ENCODE data around the gene TMOD1. TPM values are rescaled to one million over a fixed set of nuclear protein-coding genes. Genes with fewer than 3 reads are reported as not detected.

TMOD1 gene
- total and polyA plus RNA-seq, 2 of the 8 experiments (the other 6 are each of a cell fraction or from before 2014, with no cell fraction given): 0.17 to 0.88 TPM

GRCh38 chr9:97500765-97501176 is 695 bp upstream of the TMOD1 start:
- H3K9ac ChIP-seq (replicated peaks in 1 of 4; ENCODE audit: extremely low read depth in 1 of 4, low read depth in 3 of 4, low read length in 3 of 4): no peak overlapping the region
- ChIA-PET CTCF (ENCODE audit: partially characterized antibody) (interaction anchor here (0.6 to 6.0 kb wide), 16 partner anchors 8 to 114 kb away, joined by 3 to 53 read pairs (median 6); no protein-coding TSS in a partner anchor), POLR2A (ENCODE audit: partially characterized antibody) (interaction anchor here (0.6 to 2.0 kb wide), 4 partner anchors 27 to 101 kb away, joined by 3 to 6 read pairs (median 4); no protein-coding TSS in a partner anchor)
- peak overlapping the region; percentile 50 to 69 (median 58); a peak in 6 of 8 replicates for H3K4me3 ChIP-seq (ENCODE audit: extremely low read depth in 1 of 4, insufficient read depth in 2 of 4, low read depth in 3 of 4, low read length in 4 of 4)
- H3K18ac ChIP-seq (ENCODE audit: extremely low read depth, low read length): no peak overlapping the region
- no peak for FAIRE-seq
- H3K4me1 ChIP-seq (replicated peaks in 1 of 4; ENCODE audit: control insufficient read depth in 3 of 4, insufficient read depth in 4 of 4, low read length in 3 of 4): peaks cover 0 to 6% (median 5%) of the 10 kb centered on the region in 4 experiments; a peak in 5 of 7 replicates
- no peak overlapping the region for H4K8ac ChIP-seq (ENCODE audit: extremely low read depth, insufficient read depth, low read length)
- no peak for DNase-seq (ENCODE audit: low read depth in 1 of 2, low spot score in 2 of 2)
- no peak overlapping the region for H4K5ac ChIP-seq (ENCODE audit: insufficient read length, low read depth, low read length)
- H2AK5ac ChIP-seq (ENCODE audit: low read depth, low read length): no peak overlapping the region
- 11% methylated on average over 6 of the region's 6 CpGs; no CpG with 5 or more reads in 1 of the 2 experiments for WGBS, 2 experiments (ENCODE audit: extremely low coverage in 1 of 2, insufficient coverage in 1 of 2, insufficient read length in 1 of 2, insufficient replicate concordance in 2 of 2, low coverage in 1 of 2, low lambda C conversion rate in 2 of 2, missing lambda C conversion rate in 1 of 2)
- no peaks in the 10 kb centered on the region for H3K79me2 ChIP-seq (ENCODE audit: control insufficient read depth in 1 of 2, insufficient read depth in 2 of 2, low read length in 2 of 2)
- no peak overlapping the region for H3K27ac ChIP-seq (ENCODE audit: low read depth, low read length)
- H3K36me3 ChIP-seq (ENCODE audit: control insufficient read depth in 2 of 4, insufficient read depth in 4 of 4, low read length in 3 of 4): no peaks in the 10 kb centered on the region
- H3K14ac ChIP-seq (ENCODE audit: insufficient read length): no peak overlapping the region
- H4K20me1 ChIP-seq (replicated peaks in 1 of 2; ENCODE audit: control insufficient read depth in 1 of 2, insufficient read depth in 2 of 2, low read length in 2 of 2): no peaks in the 10 kb centered on the region
- H3K27me3 ChIP-seq (replicated peaks in 1 of 4; ENCODE audit: control insufficient read depth in 3 of 4, extremely low read depth in 1 of 4, insufficient read depth in 3 of 4, low read length in 3 of 4): peaks cover 39 to 60% (median 50%) of the 10 kb centered on the region in 4 experiments
- peak overlapping the region; percentile 77 to 93 for H3K4me2 ChIP-seq (ENCODE audit: insufficient read depth in 1 of 2, low read depth in 2 of 2, low read length in 2 of 2)
- no peaks in the 10 kb centered on the region for H3K79me1 ChIP-seq (ENCODE audit: low read depth, low read length)
- no peak overlapping the region for H4K91ac ChIP-seq (replicated peaks; ENCODE audit: insufficient read length, low read length)
- no peak overlapping the region for H2AFZ ChIP-seq (ENCODE audit: low read length)
- no peak overlapping the region for H2BK5ac ChIP-seq (ENCODE audit: low read depth, low read length)
- no peak overlapping the region for H3K56ac ChIP-seq (replicated peaks; ENCODE audit: insufficient read length, low read depth, low read length)
- no peak overlapping the region for H3K23ac ChIP-seq (ENCODE audit: insufficient read length)
- peaks cover 0 to 10% of the 10 kb centered on the region in 2 experiments; a peak in 1 of 4 replicates for H3K9me3 ChIP-seq (ENCODE audit: insufficient read depth in 2 of 2, low read depth in 1 of 2, low read length in 1 of 2)
- no peak for TF ChIP-seq EP300 (IDR thresholded peaks at IDR 0.05; ENCODE audit: borderline replicate concordance in 1 of 2, low read depth in 2 of 2, low read length in 2 of 2)
- H3K4ac ChIP-seq (replicated peaks; ENCODE audit: insufficient read length, low read depth, low read length): no peak overlapping the region
- H2BK20ac ChIP-seq (ENCODE audit: low read length): no peak overlapping the region
- H2BK120ac ChIP-seq (replicated peaks; ENCODE audit: low read depth, low read length): no peak overlapping the region
- no peak overlapping the region for H2BK12ac ChIP-seq (ENCODE audit: low read depth, low read length)
- H3K23me2 ChIP-seq (ENCODE audit: low read depth, low read length): peaks cover 15% of the 10 kb centered on the region
- no peak overlapping the region for H2BK15ac ChIP-seq (ENCODE audit: low read length)

Measured in H1 (cell line).